Activated T-cell treated with anti-CD3 and anti-CD28 coated beads, Interleukin-2, amount 50 U/mL, for 72 hours (primary cell): ENCODE results near the gene ANO1. TPM values are rescaled to one million over a fixed set of nuclear protein-coding genes. Genes with fewer than 3 reads are reported as not detected.

Experiments used
- ATAC-seq, 2 donors: fragments of 150-1000 bp; cut with Tn5 transposase; replicated peaks in 1 of 2; 2 replicates each; pipeline ENCODE4 v1.10.0; 2021; ENCODE audit warnings: moderate library complexity in 2 of 2, mild to moderate bottlenecking in 1 of 2
- DNase-seq, 2 donors: peaks; one replicate each; pipeline ENCODE4 v3.0.0; 2021 to 2022; ENCODE audit warnings: mixed read lengths in 1 of 2
- H3K27ac Mint-ChIP-seq: one replicate; pipeline ENCODE4 v1.8.0; 2022; ENCODE audit warnings: mild to moderate bottlenecking, moderate library complexity, mixed read lengths
- H3K27me3 Mint-ChIP-seq: one replicate; pipeline ENCODE4 v1.8.0; 2022; ENCODE audit warnings: low read depth, mixed read lengths
- H3K36me3 Mint-ChIP-seq, 2 donors: one replicate each; pipeline ENCODE4 v1.8.0; 2022; ENCODE audit warnings: mixed read lengths in 2 of 2, mild to moderate bottlenecking in 1 of 2; ENCODE audit not compliant: insufficient read depth in 2 of 2
- H3K4me1 Mint-ChIP-seq: one replicate; pipeline ENCODE4 v1.8.0; 2022; ENCODE audit warnings: low read depth, mixed read lengths
- H3K4me3 Mint-ChIP-seq, 2 donors: one replicate each; pipeline ENCODE4 v1.8.0; 2022; ENCODE audit warnings: mild to moderate bottlenecking in 2 of 2, mixed read lengths in 2 of 2, moderate library complexity in 2 of 2
- H3K9me3 Mint-ChIP-seq, 2 donors: one replicate each; pipeline ENCODE4 v1.8.0; 2022; ENCODE audit warnings: mixed read lengths in 2 of 2
- total RNA-seq, 2 donors: library from RNA; stranded (reverse); gene quantifications; one replicate each; pipeline ENCODE4 v1.2.3, GENCODE V29; 2022

ANO1 gene
- total RNA-seq, 2 donors from 2014 or later, result not detected

- Mint-ChIP-seq H3K4me1 (peaks cover 5% of the 10 kb centered on the region), H3K27me3 (no peaks in the 10 kb centered on the region), H3K4me3 (no peak overlapping the region), H3K27ac (no peak overlapping the region), H3K36me3 (no peaks in the 10 kb centered on the region), H3K9me3 (no peaks in the 10 kb centered on the region)
- ATAC-seq (no peak), DNase-seq (no peak)
These were observed 153.0 kb downstream of the ANO1 start for GRCh38 chr11:70230840-70231710.

GRCh38 chr11:70233034-70233433 lies 154.9 kb downstream of the ANO1 start:
- no peaks in the 10 kb centered on the region for H3K27me3 Mint-ChIP-seq
- H3K4me3 Mint-ChIP-seq, result no peak overlapping the region
- H3K27ac Mint-ChIP-seq, result no peak overlapping the region
- H3K36me3 Mint-ChIP-seq, result no peaks in the 10 kb centered on the region
- no peaks in the 10 kb centered on the region for H3K9me3 Mint-ChIP-seq
- ATAC-seq, result no peak
- no peak for DNase-seq
- peaks cover 5% of the 10 kb centered on the region for H3K4me1 Mint-ChIP-seq

- DNase-seq (no peak), ATAC-seq (peak; percentile 51 to 84)
- Mint-ChIP-seq H3K27me3 (no peaks in the 10 kb centered on the region), H3K9me3 (no peaks in the 10 kb centered on the region), H3K4me3 (no peak overlapping the region), H3K27ac (no peak overlapping the region), H3K36me3 (no peaks in the 10 kb centered on the region), H3K4me1 (peaks cover 5% of the 10 kb centered on the region)
These were observed 155.4 kb downstream of the ANO1 start for GRCh38 chr11:70233511-70233934.

GRCh38 chr11:70233962-70234361 lies 155.8 kb downstream of the ANO1 start:
- H3K27ac Mint-ChIP-seq, result no peak overlapping the region
- DNase-seq, result no peak
- H3K36me3 Mint-ChIP-seq, result no peaks in the 10 kb centered on the region
- H3K4me3 Mint-ChIP-seq, result no peak overlapping the region
- no peak for ATAC-seq
- no peaks in the 10 kb centered on the region for H3K9me3 Mint-ChIP-seq
- no peaks in the 10 kb centered on the region for H3K27me3 Mint-ChIP-seq
- peaks cover 5% of the 10 kb centered on the region for H3K4me1 Mint-ChIP-seq

Other genes starting within 250 kb of the ANO1 start
- 10 to 100 TPM; 27.0 to 31.4 TPM for gene FADD, start 125.0 kb downstream of the ANO1 start, total RNA-seq
- 10 to 100 TPM; 40.4 to 44.6 TPM for gene PPFIA1, start 192.4 kb downstream of the ANO1 start, total RNA-seq